ENCODE results near the gene AP1G2. TPM values are rescaled to one million over a fixed set of nuclear protein-coding genes. Genes with fewer than 3 reads are reported as not detected.

The AP1G2 gene
- total and polyA plus RNA-seq, 2 of the 13 experiments (the other 11 are each of a cell fraction or from before 2014, with no cell fraction given), result 96.9 to 611 TPM

DNA sequence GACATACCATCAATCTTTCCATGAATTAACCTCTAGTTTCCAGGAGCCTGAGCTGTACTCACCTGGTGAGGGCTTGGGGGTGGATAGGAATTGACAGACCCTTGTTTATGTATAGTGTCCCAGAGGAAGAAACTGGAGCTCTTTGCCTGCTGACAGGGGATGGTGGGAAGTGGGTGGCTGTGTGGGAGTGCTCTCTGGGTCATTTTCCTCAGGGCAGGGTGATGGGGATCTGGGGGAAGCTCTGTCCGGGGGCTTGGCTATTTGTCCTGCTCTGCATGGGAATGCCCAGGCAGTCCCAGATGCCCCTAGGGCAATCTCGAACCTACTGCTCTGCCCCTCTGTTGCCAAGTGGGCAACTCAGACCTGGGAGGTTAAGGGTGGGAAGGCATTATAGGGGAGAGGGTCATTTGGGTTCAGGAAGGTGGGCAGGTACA lies 46.8 kb upstream of the AP1G2 start (continued):
- TF ChIP-seq MAFK (conservative IDR thresholded peaks at IDR 0.05 in 1 of 2, IDR thresholded peaks at IDR 0.05 in 1 of 2; ENCODE audit: low read length in 2 of 2), result no peak
- TF ChIP-seq ZFP36L2 (CRISPR knock-in tag; IDR thresholded peaks at IDR 0.05), result no peak
- no peak for TF ChIP-seq SNAPC2 (CRISPR knock-in tag; IDR thresholded peaks at IDR 0.05)
- TF ChIP-seq ZNF792 (CRISPR knock-in tag; IDR thresholded peaks at IDR 0.05), result 0 out of 2 replicates have a peak, but pooled peaks have one; percentile 2
- no peak for TF ChIP-seq POGZ (CRISPR knock-in tag; IDR thresholded peaks at IDR 0.05)
- TF ChIP-seq SP5 (CRISPR knock-in tag; IDR thresholded peaks at IDR 0.05; ENCODE audit: borderline replicate concordance, low read depth), result no peak
- no peak for TF ChIP-seq NCOA2 (CRISPR knock-in tag; IDR thresholded peaks at IDR 0.05)
- no peak for TF ChIP-seq HOXD1 (CRISPR knock-in tag; IDR thresholded peaks at IDR 0.05)
- TF ChIP-seq, protein P1, sequence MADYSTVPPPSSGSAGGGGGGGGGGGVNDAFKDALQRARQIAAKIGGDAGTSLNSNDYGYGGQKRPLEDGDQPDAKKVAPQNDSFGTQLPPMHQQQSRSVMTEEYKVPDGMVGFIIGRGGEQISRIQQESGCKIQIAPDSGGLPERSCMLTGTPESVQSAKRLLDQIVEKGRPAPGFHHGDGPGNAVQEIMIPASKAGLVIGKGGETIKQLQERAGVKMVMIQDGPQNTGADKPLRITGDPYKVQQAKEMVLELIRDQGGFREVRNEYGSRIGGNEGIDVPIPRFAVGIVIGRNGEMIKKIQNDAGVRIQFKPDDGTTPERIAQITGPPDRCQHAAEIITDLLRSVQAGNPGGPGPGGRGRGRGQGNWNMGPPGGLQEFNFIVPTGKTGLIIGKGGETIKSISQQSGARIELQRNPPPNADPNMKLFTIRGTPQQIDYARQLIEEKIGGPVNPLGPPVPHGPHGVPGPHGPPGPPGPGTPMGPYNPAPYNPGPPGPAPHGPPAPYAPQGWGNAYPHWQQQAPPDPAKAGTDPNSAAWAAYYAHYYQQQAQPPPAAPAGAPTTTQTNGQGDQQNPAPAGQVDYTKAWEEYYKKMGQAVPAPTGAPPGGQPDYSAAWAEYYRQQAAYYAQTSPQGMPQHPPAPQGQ (CRISPR knock-in tag; IDR thresholded peaks at IDR 0.05; ENCODE audit: borderline replicate concordance), result 0 out of 2 replicates have a peak, but pooled peaks have one; percentile 6
- no peak for TF ChIP-seq PTBP1 (IDR thresholded peaks at IDR 0.05; ENCODE audit: low read depth, low read length, poor library complexity, severe bottlenecking)
- no peak for TF ChIP-seq ZNF34 (CRISPR knock-in tag; IDR thresholded peaks at IDR 0.05; ENCODE audit: borderline replicate concordance)
- no peak for TF ChIP-seq ZNF232 (CRISPR knock-in tag; IDR thresholded peaks at IDR 0.05; ENCODE audit: borderline replicate concordance)
- TF ChIP-seq, protein P2, sequence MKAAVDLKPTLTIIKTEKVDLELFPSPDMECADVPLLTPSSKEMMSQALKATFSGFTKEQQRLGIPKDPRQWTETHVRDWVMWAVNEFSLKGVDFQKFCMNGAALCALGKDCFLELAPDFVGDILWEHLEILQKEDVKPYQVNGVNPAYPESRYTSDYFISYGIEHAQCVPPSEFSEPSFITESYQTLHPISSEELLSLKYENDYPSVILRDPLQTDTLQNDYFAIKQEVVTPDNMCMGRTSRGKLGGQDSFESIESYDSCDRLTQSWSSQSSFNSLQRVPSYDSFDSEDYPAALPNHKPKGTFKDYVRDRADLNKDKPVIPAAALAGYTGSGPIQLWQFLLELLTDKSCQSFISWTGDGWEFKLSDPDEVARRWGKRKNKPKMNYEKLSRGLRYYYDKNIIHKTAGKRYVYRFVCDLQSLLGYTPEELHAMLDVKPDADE (CRISPR knock-in tag; IDR thresholded peaks at IDR 0.05), result no peak
- TF ChIP-seq ZSCAN22 (CRISPR knock-in tag; IDR thresholded peaks at IDR 0.05), result no peak
- no peak for TF ChIP-seq STAT5B (CRISPR knock-in tag; IDR thresholded peaks at IDR 0.05)
- TF ChIP-seq, protein P3, sequence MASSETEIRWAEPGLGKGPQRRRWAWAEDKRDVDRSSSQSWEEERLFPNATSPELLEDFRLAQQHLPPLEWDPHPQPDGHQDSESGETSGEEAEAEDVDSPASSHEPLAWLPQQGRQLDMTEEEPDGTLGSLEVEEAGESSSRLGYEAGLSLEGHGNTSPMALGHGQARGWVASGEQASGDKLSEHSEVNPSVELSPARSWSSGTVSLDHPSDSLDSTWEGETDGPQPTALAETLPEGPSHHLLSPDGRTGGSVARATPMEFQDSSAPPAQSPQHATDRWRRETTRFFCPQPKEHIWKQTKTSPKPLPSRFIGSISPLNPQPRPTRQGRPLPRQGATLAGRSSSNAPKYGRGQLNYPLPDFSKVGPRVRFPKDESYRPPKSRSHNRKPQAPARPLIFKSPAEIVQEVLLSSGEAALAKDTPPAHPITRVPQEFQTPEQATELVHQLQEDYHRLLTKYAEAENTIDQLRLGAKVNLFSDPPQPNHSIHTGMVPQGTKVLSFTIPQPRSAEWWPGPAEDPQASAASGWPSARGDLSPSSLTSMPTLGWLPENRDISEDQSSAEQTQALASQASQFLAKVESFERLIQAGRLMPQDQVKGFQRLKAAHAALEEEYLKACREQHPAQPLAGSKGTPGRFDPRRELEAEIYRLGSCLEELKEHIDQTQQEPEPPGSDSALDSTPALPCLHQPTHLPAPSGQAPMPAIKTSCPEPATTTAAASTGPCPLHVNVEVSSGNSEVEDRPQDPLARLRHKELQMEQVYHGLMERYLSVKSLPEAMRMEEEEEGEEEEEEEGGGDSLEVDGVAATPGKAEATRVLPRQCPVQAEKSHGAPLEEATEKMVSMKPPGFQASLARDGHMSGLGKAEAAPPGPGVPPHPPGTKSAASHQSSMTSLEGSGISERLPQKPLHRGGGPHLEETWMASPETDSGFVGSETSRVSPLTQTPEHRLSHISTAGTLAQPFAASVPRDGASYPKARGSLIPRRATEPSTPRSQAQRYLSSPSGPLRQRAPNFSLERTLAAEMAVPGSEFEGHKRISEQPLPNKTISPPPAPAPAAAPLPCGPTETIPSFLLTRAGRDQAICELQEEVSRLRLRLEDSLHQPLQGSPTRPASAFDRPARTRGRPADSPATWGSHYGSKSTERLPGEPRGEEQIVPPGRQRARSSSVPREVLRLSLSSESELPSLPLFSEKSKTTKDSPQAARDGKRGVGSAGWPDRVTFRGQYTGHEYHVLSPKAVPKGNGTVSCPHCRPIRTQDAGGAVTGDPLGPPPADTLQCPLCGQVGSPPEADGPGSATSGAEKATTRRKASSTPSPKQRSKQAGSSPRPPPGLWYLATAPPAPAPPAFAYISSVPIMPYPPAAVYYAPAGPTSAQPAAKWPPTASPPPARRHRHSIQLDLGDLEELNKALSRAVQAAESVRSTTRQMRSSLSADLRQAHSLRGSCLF (CRISPR knock-in tag; IDR thresholded peaks at IDR 0.05; ENCODE audit: borderline replicate concordance), result no peak
- no peak for TF ChIP-seq NFIB (CRISPR knock-in tag; IDR thresholded peaks at IDR 0.05; ENCODE audit: borderline replicate concordance)
- no peak for TF ChIP-seq KDM4B (CRISPR knock-in tag; IDR thresholded peaks at IDR 0.05)
- peak; percentile 37; the same call in 1 of the 2 replicates for TF ChIP-seq TARDBP (CRISPR knock-in tag; IDR thresholded peaks at IDR 0.05)
- no peak for TF ChIP-seq ZNF670 (CRISPR knock-in tag; IDR thresholded peaks at IDR 0.05; ENCODE audit: borderline replicate concordance)
- TF ChIP-seq, protein P4, sequence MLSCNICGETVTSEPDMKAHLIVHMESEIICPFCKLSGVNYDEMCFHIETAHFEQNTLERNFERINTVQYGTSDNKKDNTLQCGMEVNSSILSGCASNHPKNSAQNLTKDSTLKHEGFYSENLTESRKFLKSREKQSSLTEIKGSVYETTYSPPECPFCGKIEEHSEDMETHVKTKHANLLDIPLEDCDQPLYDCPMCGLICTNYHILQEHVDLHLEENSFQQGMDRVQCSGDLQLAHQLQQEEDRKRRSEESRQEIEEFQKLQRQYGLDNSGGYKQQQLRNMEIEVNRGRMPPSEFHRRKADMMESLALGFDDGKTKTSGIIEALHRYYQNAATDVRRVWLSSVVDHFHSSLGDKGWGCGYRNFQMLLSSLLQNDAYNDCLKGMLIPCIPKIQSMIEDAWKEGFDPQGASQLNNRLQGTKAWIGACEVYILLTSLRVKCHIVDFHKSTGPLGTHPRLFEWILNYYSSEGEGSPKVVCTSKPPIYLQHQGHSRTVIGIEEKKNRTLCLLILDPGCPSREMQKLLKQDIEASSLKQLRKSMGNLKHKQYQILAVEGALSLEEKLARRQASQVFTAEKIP (CRISPR knock-in tag; IDR thresholded peaks at IDR 0.05; ENCODE audit: borderline replicate concordance), result no peak
- no peak for TF ChIP-seq JUND (CRISPR knock-in tag; IDR thresholded peaks at IDR 0.05)
- no peak for TF ChIP-seq RBM22 (optimal IDR thresholded peaks at IDR 0.05; ENCODE audit: low read length)
